Bronchial epithelial cell (primary cell): Measurements from ENCODE around the gene PRPF38A. TPM values are rescaled to one million over a fixed set of nuclear protein-coding genes. Genes with fewer than 3 reads are reported as not detected.

ENCODE experiments used
- DNase-seq: peaks from one replicate; pipeline ENCODE4 v3.0.0-alpha.2; 2010; ENCODE audit warnings: low read depth
- FAIRE-seq: peaks from 2 replicates; lab custom pipeline; 2011; peaks lifted over from hg19 to GRCh38; lab: Jason Lieb, UNC
- H3K27me3 ChIP-seq: 2 replicates; pipeline ENCODE4 v1.5.1; 2011; ENCODE audit warnings: low read length; ENCODE audit not compliant: control insufficient read depth, insufficient read depth
- H3K36me3 ChIP-seq: 2 replicates; pipeline ENCODE4 v1.5.1; 2011; ENCODE audit warnings: low read length; ENCODE audit not compliant: control insufficient read depth, insufficient read depth
- H3K4me3 ChIP-seq: 2 replicates; pipeline ENCODE4 v1.5.1; 2011; ENCODE audit warnings: mild to moderate bottlenecking, low read depth, low read length, control low read depth
- CTCF ChIP-seq: IDR thresholded peaks from 2 replicates; pipeline ENCODE4 v1.5.1; 2011; ENCODE audit warnings: mild to moderate bottlenecking, moderate library complexity, low read length, control low read depth, inconsistent platforms; ENCODE audit not compliant: insufficient read depth, severe bottlenecking
- total RNA-seq: library from RNA; depleted of rRNA; stranded (reverse); fragments of >200 nt; gene quantifications from 2 replicates; pipeline ENCODE4 v1.2.1, GENCODE V29; 2014

The PRPF38A gene
- 6.6 and 8.7 TPM in 2 replicates for total RNA-seq

GRCh38 chr1:52404116-52404974 lies at the start of gene PRPF38A, which contains the start of gene ORC1:
Gene PRPF38A (plus strand): TSS chr1:52404602. CDS start chr1:52404750, 148 bp downstream.
Gene ORC1 (minus strand): TSS chr1:52404423. CDS start chr1:52402223, 2,200 bp downstream.
- no peaks in the 10 kb centered on the region for H3K27me3 ChIP-seq
- peak; percentile 81 for TF ChIP-seq CTCF
- H3K36me3 ChIP-seq = peaks cover 10% of the 10 kb centered on the region
- peak; percentile 92 for DNase-seq
- H3K4me3 ChIP-seq = peak within 1 kb of the TSS; percentile 85
- peak; percentile 50 for FAIRE-seq

- peaks cover 57% of the 10 kb centered on the region for H3K36me3 ChIP-seq
- FAIRE-seq (peak; percentile 47), DNase-seq (no peak)
- H3K27me3 ChIP-seq = no peaks in the 10 kb centered on the region
- no peak overlapping the region for H3K4me3 ChIP-seq
- no peak for TF ChIP-seq CTCF
Measured at GRCh38 chr1:52355436-52355835, 49.0 kb upstream of the PRPF38A start.

- no peak for TF ChIP-seq CTCF
- no peak for DNase-seq
- FAIRE-seq = peak; percentile 93
- Histone ChIP-seq H3K36me3 (peaks cover 62% of the 10 kb centered on the region), H3K4me3 (no peak overlapping the region), H3K27me3 (no peaks in the 10 kb centered on the region)
Measured at GRCh38 chr1:52355847-52356505, 48.4 kb upstream of the PRPF38A start.

- FAIRE-seq = no peak
- Histone ChIP-seq H3K36me3 (peaks cover 69% of the 10 kb centered on the region), H3K4me3 (no peak overlapping the region), H3K27me3 (no peaks in the 10 kb centered on the region)
- DNase-seq = no peak
- no peak for TF ChIP-seq CTCF
Measured at GRCh38 chr1:52356818-52357355, 47.5 kb upstream of the PRPF38A start.

GRCh38 chr1:52357397-52357796 lies 47.0 kb upstream of the PRPF38A start:
- DNase-seq = no peak

More at GRCh38 chr1:52357397-52357796, 47.0 kb upstream of the PRPF38A start:
- Histone ChIP-seq H3K27me3 (no peaks in the 10 kb centered on the region), H3K36me3 (peaks cover 73% of the 10 kb centered on the region), H3K4me3 (no peak overlapping the region)
- FAIRE-seq = peak; percentile 52
- no peak for TF ChIP-seq CTCF
